ENCODE results near the gene NUDT8.
"Not testable (repeated sequence)": the region's sequence is repeated elsewhere in the genome, so short reads cannot be mapped to it uniquely, and the experiment has no call there.

Gene NUDT8

GRCh38 chr11:67611165-67611564 is 18.6 kb downstream of the NUDT8 start:
- no peak for DNase-seq

DNA sequence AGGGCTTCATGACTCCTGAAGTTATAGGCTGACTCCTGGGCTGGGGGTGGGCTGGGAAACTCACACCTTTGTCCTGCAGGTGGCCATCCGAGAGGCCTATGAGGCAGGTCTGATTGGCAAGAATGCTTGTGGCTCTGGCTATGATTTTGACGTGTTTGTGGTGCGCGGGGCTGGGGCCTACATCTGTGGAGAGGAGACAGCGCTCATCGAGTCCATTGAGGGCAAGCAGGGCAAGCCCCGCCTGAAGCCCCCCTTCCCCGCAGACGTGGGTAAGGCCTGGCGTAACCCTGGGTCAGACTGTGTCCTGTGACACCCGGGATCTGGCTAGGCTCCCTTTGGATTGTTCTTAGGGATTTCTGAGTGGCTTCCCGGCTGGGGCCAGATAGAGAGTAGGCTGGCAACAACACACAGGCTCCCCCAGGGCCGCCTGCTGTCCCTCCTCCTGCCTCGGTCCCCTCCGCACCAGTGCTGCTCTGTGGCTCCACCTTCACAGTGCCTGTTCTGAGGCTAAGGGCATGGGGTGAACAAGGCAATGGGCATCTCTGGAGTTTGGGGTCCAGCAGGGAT is 19.4 kb downstream of the NUDT8 start:
- DNase-seq: no peak

- DNase-seq: no peak
Observed at GRCh38 chr11:67609316-67609715, 20.4 kb downstream of the NUDT8 start.

DNA sequence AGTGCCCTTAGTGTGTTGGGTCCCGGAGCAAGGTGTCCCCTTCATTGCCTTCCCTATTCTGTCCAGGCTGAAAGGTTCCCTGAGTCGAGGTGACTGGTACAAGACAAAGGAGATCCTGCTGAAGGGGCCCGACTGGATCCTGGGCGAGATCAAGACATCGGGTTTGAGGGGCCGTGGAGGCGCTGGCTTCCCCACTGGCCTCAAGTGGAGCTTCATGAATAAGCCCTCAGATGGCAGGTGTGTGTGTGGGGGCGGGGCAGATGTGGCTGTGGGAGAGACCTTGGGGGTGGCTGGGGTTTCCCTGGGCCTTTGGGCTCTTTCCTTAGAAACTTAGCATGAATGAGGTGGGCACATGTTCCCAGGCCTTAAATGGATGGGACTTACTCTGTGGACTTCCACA is 21.3 kb downstream of the NUDT8 start:
- DNase-seq: no peak

DNA sequence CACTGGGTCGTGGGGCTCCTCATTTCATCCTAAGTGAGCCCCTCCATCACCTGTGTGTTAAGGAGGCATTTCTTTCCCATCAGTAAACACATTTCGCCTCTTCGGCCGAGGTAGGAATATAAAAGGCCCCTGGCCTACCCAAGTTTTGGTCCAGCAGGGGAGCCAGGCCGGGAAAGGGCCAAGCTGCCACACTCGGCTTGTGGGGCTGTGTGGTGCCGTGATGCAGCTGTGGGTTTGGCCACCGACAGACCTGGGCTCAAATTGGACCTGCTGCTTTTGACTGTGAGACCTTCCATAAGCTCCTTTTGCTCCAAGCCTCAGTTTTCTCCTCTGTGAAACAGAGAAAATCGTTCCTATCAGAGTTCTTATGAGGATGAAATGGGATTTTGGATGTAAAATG is 22.2 kb downstream of the NUDT8 start:
- no peak for DNase-seq

- peak; percentile 70 to 92 for DNase-seq
Observed at GRCh38 chr11:67606492-67607295, 23.0 kb downstream of the NUDT8 start, which contains the start of gene NDUFV1. Gene NDUFV1 (plus strand): TSS chr11:67606936. CDS start chr11:67607005, 69 bp downstream.

DNA sequence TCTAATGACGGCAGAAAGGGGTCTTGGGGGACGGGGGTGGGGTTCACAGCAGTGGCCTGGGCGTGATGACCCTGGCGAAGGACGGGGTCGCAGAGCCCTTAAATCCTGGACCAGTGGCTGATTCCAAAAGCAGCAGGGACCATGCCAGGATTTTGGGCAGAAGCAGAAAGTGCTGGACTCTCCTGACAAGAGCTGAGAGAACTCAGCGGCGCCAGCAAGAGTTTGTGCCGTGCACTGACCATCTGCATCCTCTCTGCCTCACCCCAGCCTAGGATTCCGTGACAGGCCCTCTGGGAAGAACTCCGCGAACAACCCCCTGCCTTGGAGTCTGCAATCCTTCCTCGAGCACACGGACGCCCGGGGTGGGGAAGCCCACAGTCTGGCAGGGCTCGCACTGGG is 23.6 kb downstream of the NUDT8 start:
- no peak for DNase-seq

DNA sequence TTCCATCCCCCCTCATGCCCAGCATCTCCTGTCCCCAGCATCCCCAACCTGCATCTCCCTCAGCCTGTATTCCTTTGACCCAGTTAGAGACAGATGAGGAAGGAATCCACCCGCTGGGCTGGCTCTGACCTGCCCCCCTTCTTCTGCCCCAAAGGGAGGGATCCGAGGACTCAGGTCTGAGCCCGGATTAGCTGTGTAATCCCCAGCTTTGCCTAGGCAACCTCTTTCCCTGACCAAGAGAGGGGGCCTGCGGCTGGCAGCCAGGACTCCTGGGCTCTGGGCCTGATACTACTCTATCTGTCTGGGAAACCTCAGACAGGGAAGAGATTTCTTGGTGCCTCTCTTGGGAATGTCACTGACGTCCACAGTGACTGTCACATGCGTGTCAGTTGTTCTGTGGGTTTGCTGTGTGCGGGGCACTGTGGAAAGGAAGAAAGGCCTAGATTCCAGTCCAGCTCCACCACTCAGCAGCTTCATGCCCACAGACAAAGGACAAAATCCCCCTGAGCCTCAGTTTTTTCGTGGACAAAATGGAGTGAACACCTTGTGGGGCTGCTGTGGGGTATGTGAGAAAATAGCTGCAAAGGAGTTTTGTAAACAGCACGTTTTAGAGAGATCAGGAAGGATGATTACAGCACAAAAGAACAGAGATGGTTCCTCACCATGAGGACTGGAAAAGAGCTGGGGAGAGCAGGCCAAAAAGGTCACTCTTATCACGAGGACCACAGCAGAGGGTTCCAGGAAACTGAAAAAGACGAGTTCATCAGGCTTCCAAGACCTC is 24.3 kb downstream of the NUDT8 start:
- no peak for DNase-seq

DNA sequence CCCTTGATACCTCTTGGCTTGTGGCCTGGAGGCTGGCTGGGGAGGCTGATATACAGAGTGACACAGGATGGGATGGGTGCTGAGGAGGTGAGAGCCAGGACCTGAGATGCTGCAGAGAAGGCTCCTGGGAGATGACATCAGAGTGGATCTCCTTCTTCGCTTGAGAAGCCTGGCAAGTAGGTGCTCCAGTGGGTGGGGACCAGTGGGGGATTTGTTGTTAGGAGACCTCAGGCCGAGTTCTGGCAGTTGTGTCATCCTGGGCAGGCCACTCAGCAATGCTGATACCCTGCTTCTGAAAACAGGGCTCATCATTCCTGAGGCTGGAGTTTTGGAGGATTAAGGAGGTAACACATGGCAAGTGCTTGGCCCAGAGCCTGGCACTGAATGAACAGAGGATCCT is 24.9 kb downstream of the NUDT8 start:
- no peak for DNase-seq

DNA sequence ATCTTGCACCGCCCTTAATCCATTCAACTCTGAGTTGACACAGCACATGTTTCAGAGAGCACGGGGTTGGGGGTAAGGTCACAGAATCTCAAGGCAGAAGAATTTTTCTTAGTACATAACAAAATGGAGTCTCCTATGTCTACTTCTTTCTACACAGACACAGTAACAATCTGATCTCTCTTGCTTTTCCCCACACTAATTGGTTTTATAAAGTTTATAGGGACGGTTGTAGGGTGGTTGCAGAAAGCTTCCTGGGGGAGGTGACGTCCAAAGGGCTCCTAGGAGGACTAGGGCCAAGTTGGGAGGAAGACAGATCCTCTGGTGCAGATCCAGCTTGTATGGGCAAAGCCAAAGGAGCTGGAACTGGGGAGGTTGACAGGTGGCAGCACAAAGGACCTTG is 25.6 kb downstream of the NUDT8 start:
- not testable (repeated sequence) for DNase-seq

GRCh38 chr11:67601098-67601497 is 28.6 kb downstream of the NUDT8 start:
- DNase-seq: no peak

DNA sequence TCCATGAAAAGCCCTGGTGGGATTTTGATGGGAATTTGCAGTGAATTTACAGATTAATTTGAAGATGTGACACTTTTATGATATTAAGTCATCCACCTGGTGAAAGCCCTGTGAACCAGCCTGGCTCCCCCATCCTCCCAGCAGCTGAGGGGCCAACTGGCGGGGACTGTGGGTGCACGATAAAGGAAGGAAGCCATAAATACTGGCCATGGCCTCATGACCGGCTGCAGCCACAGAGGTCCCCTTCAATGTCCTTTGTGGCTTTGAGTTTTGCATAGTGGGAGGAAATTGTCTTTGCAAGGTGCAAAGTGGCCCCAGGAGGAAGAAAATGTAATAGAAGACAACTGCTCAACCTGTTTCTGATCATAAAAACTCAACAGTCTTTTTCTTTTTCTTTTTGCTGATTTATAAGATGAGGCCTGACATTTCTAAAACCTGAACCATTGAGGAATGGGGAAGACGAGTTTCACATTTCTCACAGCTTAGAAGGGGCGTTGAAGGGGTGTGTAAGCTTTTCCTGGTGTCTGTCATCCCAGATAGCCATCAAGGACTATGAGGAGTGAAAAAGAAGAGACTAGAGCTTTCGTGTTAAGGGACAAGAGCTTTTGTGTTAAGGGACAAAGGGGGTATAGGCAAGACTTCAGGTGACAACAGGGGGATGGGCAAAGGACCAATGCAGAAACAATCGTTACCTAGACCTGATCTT is 29.3 kb downstream of the NUDT8 start:
- no peak for DNase-seq

GRCh38 chr11:67599149-67599548 is 30.6 kb downstream of the NUDT8 start:
- no peak for DNase-seq

DNA sequence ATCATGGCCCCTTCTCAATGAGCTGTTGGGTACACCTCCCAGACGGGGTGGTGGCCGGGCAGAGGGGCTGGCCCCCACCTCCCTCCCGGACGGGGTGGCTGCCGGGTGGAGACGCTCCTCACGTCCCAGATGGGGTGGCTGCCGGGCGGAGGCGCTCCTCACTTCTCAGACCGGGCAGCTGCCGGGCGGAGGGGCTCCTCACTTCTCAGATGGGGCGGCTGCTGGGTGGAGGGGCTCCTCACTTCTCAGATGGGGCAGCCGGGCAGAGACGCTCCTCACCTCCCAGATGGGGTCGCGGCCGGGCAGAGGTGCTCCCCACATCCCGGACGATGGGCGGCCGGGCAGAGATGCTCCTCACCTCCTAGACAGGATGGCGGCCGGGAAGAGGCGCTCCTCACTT is 31.8 kb downstream of the NUDT8 start:
- DNase-seq: not testable (repeated sequence)

GRCh38 chr11:67597458-67597857 is 32.3 kb downstream of the NUDT8 start:
- DNase-seq: not testable (repeated sequence)

- no peak for DNase-seq
Observed at GRCh38 chr11:67596753-67597300, 32.9 kb downstream of the NUDT8 start.

DNA sequence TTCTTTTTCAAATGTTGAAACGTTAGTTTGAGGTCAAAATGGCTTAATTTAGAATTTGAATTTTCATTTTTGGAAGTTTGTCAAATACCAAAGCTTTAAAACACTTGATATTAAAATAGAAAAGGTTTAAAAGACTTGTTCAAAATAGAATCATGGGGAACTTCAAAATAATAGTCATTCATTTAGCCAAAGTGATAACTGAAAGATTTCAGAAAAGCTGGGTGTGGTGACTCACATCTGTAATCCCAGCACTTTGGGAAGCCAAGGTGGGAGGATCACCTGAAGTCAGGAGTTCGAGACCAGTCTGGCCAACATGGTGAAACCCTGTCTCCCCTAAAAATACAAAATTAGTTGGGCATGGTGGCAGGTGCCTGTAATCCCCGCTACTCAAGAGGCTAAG is 35.3 kb downstream of the NUDT8 start:
- no peak for DNase-seq

DNA sequence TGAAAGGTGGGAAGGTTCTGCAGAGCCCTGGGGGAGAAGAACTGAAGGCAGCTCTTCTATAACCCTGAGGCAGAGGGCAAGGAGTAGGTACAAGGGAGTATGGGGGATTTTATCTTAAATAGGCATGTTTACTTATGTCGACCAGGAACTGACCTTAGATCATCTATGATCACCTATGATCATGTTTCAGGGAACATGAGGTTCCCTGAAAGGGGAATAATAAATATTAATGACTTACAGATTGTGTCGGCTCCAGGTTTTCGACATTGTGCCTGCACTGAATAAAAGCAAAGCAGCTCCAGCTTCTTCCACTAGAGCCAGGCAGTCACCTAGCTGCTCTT is 36.2 kb downstream of the NUDT8 start:
- DNase-seq: no peak

- no peak for DNase-seq
Observed at GRCh38 chr11:67592880-67593564, 36.7 kb downstream of the NUDT8 start.

- not testable (repeated sequence) for DNase-seq
Observed at GRCh38 chr11:67588899-67589415, 40.8 kb downstream of the NUDT8 start.

DNA sequence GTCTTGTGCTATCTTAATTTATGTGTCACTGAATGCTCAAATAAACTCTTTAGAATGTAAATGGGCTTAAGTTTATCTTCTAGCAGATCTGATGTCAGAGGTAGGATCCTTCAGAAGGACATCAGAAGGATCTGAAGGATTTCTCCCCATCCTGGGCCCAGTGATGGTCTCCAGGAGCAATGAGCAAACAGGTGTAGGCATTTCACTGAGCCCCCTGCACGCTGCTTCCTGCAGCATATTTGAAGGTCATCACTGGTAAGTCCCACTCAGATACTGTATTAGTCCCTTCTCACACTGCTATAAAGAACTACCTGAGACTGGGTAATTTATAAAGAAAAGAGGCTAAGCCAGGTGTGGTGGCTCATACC is 41.6 kb downstream of the NUDT8 start:
- DNase-seq: no peak

- DNase-seq: no peak
Observed at GRCh38 chr11:67586568-67587250, 43.0 kb downstream of the NUDT8 start.

All from NCI-H187 (cell line).